ENCODE data around the gene LRRC18.

The LRRC18 gene

DNA sequence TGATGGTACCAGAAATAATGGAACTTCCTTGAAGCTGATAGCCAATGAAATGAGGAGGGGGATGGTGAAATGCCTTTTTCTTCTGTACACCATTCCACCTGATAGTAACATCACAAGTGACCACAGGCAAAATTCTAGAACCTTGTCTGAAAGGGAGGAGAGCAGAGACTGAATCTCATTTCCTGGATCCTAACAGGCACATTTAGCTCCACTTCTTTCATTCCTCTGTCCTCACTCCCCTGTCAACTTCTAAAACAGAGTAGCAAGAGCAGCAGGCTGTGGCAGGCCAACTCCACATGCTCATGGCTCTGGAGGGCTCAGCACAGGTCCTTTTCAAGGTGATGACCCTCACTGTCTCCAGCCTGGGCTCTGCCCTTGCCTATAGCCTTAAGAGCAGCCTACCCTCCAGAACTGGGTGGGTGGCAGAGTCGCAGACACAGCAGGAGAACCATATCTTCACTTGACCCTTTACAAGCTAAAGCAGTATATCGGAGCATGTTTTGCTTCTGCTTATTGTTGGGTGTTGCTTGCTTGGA is at the start of gene LRRC18:
Gene LRRC18, minus strand, starts transcription at position 51 of the 536 bp plus-strand sequence. CDS start 25,685 bp downstream, outside the sequence.
- no peak for DNase-seq

- DNase-seq = no peak
These were observed 46.0 kb upstream of the LRRC18 start for GRCh38 chr10:48985621-48986158.

GRCh38 chr10:48983648-48984351 is 44.2 kb upstream of the LRRC18 start:
- DNase-seq = no peak

DNA sequence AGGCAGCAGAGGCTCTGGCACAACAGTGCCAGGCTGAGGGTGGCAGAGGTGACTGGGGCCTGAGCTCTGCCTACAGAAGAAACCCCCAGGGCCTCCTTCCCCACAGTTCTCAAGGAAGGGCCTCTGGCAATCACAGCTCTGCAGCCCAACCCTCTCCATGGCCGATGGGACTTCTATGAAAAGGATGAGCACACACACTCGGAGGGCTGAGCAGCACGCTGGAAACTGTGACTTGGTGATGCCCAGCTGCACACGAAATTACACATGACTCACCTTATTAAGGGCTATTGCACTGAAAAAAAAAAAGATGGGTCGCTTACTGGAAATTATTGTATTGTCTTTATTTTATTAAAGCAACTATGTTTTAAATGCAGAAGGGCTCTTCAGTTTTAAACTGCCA is 42.9 kb upstream of the LRRC18 start:
- no peak for DNase-seq

- DNase-seq = peak; percentile 32
These were observed 41.8 kb upstream of the LRRC18 start for GRCh38 chr10:48981310-48981907.

DNA sequence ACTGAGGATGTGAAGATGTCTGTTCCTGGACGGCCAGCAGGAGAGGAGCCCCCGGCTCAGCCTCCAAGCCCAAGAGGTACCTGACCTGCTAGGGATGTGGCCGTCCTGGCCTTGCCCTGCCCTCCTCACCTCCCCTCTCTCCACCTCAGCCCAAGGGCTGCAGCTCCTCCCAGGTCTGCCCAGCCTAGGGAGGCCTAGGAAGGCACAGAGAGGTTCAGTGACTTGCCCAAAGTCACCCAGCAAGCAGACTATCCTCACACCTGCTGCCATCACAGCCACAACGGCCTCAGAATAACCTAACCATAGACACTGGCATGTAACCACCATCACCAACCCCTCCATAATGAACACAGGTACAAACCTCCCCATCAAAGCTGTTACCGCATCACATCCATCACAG is 38.7 kb upstream of the LRRC18 start:
- DNase-seq = no peak

DNA sequence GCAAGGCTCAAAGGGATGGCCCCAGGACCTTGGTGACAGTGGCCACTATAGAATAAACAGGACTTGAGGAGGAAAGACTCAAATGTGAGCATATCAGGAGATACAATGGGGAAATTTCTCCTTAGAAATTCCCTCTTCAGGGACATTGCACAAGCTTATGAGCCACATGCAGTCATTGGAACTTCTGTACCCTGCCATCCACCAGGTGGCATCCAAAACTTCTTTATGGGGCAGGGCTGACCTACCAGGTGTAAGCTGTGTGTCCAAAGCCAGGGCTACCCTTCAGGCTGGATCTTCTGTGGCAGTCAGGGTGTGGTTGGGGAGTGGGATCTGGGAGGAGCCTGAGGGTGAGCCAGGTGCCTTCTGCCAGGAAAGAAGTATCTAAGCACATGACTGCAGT is 36.6 kb upstream of the LRRC18 start:
- peak; percentile 11 for DNase-seq

- no peak for DNase-seq
These were observed 35.0 kb upstream of the LRRC18 start for GRCh38 chr10:48974510-48975156.

- no peak for DNase-seq
These were observed 33.4 kb upstream of the LRRC18 start for GRCh38 chr10:48973065-48973464.

DNA sequence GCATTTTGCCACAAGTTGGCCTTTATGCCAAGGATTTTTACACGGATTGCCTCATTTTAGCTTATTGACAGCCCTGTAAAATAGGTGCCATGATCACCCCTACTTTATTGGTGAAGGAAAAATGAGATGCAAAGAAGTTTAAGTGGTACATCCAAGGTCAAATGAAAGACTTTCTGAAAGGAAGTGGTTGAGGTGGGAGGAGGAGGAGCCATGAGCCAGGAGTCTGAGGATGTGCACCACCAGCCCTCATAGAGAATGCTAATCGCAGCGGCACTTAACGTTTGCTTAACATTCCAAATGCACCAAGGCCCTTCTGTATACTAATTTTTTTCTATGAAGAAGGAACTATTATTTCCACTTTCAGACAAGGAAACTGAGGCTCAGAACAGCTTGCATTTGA is 31.0 kb upstream of the LRRC18 start:
- DNase-seq = no peak

GRCh38 chr10:48970046-48970445 is 30.4 kb upstream of the LRRC18 start:
- no peak for DNase-seq

DNA sequence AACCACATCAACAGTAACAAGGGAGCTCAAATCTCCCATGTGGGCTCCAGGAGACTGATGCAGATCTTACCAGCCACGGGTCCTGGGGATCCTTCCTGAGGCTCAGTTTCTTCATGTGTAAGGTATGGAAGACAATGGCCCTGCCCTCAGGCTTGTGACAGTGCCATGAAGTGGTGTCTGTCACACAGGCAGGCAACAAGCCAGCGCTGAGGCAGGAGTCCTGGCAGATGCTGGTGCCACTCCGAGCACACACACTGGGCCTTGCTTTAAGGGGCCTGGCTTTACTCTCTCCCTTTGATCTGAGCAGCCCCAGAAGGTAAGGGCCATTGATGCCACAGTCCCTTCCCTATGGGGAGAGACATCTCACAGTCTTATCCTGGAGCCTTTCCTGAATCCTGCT is 28.4 kb upstream of the LRRC18 start:
- no peak for DNase-seq

DNA sequence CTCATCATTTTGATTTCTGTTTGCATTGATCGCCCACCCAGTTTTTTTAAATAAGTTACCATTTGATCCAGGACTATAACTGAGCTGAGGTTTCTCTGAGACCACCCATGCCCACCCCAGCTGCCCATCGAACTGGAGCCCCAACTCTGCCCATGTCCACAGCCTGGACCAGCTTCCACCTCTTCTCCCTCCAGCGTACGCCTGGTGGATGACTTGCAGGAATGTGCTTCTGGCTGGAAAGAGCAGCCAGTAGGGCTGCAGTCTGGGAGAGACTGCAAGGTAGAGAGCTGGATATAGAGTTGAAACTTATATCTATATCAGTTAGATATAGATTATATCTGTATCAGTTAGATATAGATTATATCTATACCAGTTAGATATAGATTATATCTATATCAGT is 25.8 kb upstream of the LRRC18 start:
- DNase-seq = no peak

DNA sequence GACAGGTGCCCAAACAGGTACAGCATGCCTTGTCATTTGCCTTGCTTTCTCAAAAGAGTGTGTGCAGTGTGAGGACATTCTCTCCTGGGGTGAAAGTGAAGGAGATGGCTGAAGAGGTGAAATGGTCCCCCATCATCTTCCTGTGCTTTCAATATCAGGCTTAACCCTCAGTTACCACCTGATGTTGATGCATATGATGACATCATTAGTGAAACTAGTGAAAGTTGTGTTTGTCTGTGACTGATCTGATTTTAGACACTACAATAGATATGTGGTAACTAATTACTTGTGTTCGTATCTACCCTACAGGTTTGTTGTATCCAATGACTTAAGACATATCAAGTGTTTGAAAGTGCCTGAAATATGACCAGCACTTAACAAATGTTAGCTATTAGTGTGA is 24.4 kb upstream of the LRRC18 start:
- DNase-seq = no peak

GRCh38 chr10:48958598-48959190 is 19.1 kb upstream of the LRRC18 start:
- DNase-seq = no peak

GRCh38 chr10:48957361-48958151 is 17.9 kb upstream of the LRRC18 start:
- DNase-seq = no peak

DNA sequence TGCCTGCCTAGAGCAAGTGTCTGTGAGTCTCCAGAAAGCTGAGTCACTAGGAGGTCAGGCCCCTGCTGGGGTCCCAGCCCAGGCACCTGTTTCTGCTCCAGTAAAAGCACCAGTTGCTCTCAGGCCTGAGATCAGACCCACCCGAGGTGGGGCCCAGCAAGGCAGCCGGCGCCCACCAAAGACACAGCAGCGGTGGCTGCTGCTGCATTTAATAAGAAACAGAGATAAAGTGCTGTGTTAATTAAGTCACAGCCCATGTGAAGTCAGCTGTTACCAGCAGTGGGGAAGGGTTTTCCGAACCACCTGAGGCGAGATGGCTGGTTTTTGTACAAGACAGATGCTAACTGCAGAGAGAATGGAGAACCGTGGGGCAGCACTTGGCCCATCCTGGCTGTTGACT is 12.1 kb upstream of the LRRC18 start:
- DNase-seq = no peak

DNA sequence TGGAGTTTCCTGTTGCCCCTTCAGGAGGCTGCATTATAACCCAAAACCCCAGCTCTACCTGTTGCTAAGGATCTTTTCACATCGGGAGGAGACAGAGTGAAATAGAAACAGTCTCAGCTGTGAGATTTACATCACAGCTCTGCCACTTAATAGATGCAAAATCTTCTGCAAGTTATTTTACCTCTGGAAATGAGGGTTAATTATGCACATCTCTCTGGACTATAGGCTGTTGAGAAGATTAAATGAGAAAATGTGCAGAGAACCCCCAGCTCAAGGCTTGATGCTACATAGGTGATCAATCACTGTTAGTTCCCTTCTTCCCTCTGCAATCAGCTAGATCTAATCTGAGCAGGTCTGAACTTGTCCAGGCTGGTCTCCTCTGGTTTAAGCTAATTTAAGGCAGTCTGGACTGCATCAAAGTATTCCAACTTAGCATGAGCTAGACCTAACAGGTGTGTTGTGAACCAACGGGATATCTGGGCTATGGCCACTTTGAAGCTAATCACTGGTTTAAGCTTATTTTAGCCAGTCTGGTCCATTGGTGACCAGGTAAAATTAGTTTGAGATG is 8.9 kb upstream of the LRRC18 start:
- DNase-seq = no peak

DNA sequence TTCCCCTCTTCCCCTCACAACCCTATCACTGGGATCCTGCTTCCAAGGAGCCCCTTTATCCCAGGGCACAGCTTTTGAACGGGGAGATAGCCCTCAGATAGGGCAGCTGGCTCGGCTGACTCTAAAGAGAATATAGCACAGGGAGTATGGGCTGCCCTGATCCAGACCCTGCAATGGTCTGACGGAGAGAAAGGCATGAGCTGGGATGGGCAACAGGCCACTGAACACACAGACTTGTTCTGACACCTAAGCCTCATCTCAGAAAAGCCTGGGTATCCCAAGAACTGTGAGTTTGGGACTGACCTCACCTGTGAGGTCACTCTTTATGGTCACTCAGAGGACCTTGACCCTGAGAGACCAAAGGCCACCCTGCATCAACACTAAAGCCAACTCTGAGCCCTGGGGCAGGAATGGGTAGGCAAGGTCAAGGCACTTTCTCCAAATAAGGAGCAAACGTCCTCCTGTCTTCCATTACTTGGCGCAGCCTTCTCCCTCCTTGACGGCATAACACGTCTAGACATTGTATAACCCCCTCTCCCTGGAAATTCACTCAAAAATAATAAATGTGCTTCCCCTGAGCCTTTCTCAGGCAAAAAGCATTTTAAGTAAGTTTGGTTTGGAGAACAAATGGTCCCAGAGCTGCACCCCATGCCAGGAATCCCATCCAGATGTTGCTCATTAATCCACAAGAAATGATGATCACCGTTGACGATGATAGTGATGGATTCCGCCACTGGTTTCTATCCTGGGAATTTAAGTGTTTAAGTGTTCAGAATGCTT is 8.2 kb upstream of the LRRC18 start:
- no peak for DNase-seq

GRCh38 chr10:48946891-48947500 is 7.4 kb upstream of the LRRC18 start:
- no peak for DNase-seq

- DNase-seq = no peak
These were observed 6.7 kb upstream of the LRRC18 start for GRCh38 chr10:48946332-48946731.
